Stomach (tissue), 9 donors: ENCODE measurements around the gene RSPH9. TPM values are rescaled to one million over a fixed set of nuclear protein-coding genes. Genes with fewer than 3 reads are reported as not detected.
"Not testable (repeated sequence)": the region's sequence is repeated elsewhere in the genome, so short reads cannot be mapped to it uniquely, and the experiment has no call there.

Experiments used
- DNase-seq, 2 donors: peaks; one replicate each; pipeline versions ENCODE4 v3.0.0 to v3.0.0-alpha.2; 2013 to 2019
- H3K27ac ChIP-seq, 5 donors: fragments of 200-600 bp in 4 of 5; sonication (generic) in 4 of 5; one replicate each; pipeline ENCODE4 v1.5.1; 2013 to 2019; ENCODE audit warnings: mild to moderate bottlenecking in 1 of 5, moderate library complexity in 1 of 5
- H3K27me3 ChIP-seq, 3 donors: fragments of 200-600 bp; sonication (generic); one replicate each; pipeline ENCODE4 v1.5.1; 2017 to 2019; ENCODE audit warnings: mixed run types in 1 of 3
- H3K36me3 ChIP-seq, 4 donors: fragments of 200-600 bp; sonication (generic); 1 replicate in 3 of 4; 2 replicates in 1 of 4; pipeline ENCODE4 v1.5.1; 2016 to 2019
- H3K4me1 ChIP-seq, 4 donors: fragments of 200-600 bp; sonication (generic); one replicate each; pipeline ENCODE4 v1.5.1; 2016 to 2019
- H3K4me3 ChIP-seq, 4 donors: fragments of 200-600 bp; sonication (generic) in 3 of 4; one replicate each; pipeline ENCODE4 v1.5.1; 2016 to 2019; ENCODE audit warnings: mild to moderate bottlenecking in 1 of 4
- H3K9me3 ChIP-seq, 4 donors: fragments of 200-600 bp; sonication (generic); one replicate each; pipeline ENCODE4 v1.5.1; 2016 to 2019
- EP300 ChIP-seq: sonication (generic); formaldehyde crosslinking; IDR thresholded peaks from one replicate; pipeline ENCODE4 v1.6.1; 2017; ENCODE audit warnings: antibody characterized with exemption
- POLR2A ChIP-seq, 4 donors: fragments of 450-650 bp; IDR thresholded peaks; one replicate each; pipeline ENCODE4 v1.6.1; 2016; ENCODE audit warnings: antibody characterized with exemption in 4 of 4, control low read depth in 2 of 4, mild to moderate bottlenecking in 1 of 4, moderate library complexity in 1 of 4
- POLR2AphosphoS5 ChIP-seq, 3 donors: sonication (generic); formaldehyde crosslinking; IDR thresholded peaks; one replicate each; pipeline ENCODE4 v1.6.1; 2016; ENCODE audit warnings: antibody characterized with exemption in 3 of 3
- WGBS, 5 donors: extraction: QIAGEN DNeasy Blood & Tissue Kit in 3 of 5; methylation state at CpG; one replicate each; pipeline versions ENCODE4 v1.1.5 to v1.1.7; 2013 to 2018; 5-methylcytosine and 5-hydroxymethylcytosine counted together
- intact Hi-C: fragments of 100-400 bp; cut with DNase I; formaldehyde crosslinking; loops from one replicate; pipeline ENCODE4 v1.15.1; 2023; ENCODE audit warnings: low total_unique reads
- polyA plus RNA-seq, 3 donors: library from polyadenylated mRNA; stranded (reverse); fragments of 200-250 nt; gene quantifications; one replicate each; pipeline ENCODE4 v1.2.3, GENCODE V29; 2013
- total RNA-seq, 5 donors: library from RNA; depleted of rRNA; stranded (reverse); fragments of >200 nt; gene quantifications; one replicate each; pipeline versions ENCODE4 v1.1.0 to v1.2.3, GENCODE V29; 2014 to 2016
- TF ChIP-seq, protein P1 (sequence below), 7 experiments: fragments of 450-650 bp in 4 of 7; fragments of 200-600 bp in 3 of 7; sonication (generic) in 3 of 7; IDR thresholded peaks; one replicate each; pipeline ENCODE4 v1.5.1; 2016 to 2019; ENCODE audit warnings: antibody characterized with exemption in 7 of 7, control low read depth in 2 of 7, mild to moderate bottlenecking in 1 of 7
- donor health status: healthy with polysubstance abuse.
- donor health status: Bipolar disorder and iron deficiency.
- donor health status: healthy.

RSPH9 gene
- total and polyA plus RNA-seq, 8 donors, result 0.18 to 0.92 (median 0.42) TPM; not detected in 4

DNA sequence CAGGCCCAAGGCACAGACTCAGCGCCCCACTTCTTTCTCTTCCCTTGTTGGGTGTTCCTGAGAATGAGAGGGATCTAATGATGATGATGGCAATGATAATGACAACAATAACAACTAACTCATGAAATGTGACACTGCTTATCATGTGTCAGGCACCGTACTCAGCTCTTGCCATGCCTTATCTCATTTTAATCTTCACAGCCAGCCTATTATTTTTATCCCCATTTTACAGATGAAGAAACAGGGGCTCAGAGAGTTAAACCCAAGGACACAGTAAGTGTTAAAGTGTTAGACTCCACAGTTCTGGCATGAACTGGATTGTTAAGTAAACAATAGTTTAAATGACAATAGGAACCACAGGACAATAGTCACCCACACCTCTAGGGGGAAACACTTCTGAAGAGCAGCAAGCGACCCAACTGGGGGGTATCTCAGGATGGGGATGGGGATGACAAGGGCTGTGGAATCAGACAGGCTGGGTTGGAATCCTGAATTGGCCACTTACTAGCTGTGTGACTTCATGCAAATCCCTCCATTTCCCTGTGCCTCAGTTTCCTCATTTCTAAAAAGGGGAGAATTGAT, 12.5 kb downstream of the RSPH9 start:
- Histone ChIP-seq H3K4me3 (no peak overlapping the region), H3K9me3 (no peaks in the 10 kb centered on the region), H3K4me1 (no peaks in the 10 kb centered on the region), H3K36me3 (no peaks in the 10 kb centered on the region), H3K27ac (no peak overlapping the region), H3K27me3 (no peaks in the 10 kb centered on the region)
- intact Hi-C loops, result no loop called here
- TF ChIP-seq POLR2AphosphoS5 (IDR thresholded peaks at IDR 0.05) (no peak), EP300 (no peak), POLR2A (IDR thresholded peaks at IDR 0.05) (no peak)
- TF ChIP-seq, protein P1, sequence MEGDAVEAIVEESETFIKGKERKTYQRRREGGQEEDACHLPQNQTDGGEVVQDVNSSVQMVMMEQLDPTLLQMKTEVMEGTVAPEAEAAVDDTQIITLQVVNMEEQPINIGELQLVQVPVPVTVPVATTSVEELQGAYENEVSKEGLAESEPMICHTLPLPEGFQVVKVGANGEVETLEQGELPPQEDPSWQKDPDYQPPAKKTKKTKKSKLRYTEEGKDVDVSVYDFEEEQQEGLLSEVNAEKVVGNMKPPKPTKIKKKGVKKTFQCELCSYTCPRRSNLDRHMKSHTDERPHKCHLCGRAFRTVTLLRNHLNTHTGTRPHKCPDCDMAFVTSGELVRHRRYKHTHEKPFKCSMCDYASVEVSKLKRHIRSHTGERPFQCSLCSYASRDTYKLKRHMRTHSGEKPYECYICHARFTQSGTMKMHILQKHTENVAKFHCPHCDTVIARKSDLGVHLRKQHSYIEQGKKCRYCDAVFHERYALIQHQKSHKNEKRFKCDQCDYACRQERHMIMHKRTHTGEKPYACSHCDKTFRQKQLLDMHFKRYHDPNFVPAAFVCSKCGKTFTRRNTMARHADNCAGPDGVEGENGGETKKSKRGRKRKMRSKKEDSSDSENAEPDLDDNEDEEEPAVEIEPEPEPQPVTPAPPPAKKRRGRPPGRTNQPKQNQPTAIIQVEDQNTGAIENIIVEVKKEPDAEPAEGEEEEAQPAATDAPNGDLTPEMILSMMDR (IDR thresholded peaks at IDR 0.05), result no peak
- no peak for DNase-seq
- WGBS, 5 donors, result 70 to 88% (median 78%) methylated on average over 3 of the region's 3 CpGs

DNA sequence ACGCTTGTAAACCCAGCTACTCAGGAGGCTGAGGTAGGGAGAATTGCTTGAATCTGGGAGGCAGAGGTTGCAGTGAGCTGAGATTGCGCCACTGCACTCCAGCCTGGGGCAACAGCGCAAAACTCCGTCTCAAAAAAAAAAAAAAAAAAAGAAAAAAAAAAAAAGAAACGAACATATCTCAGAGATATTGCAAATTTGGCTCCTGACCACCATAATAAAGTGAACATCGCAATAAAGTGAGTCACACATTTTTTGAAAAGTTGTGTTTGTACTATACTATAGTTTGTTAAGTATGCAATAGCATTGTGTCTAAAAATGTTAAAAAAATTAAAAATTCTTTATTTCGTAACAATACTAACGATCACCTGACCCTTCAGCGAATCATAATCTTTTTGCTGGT, 13.3 kb downstream of the RSPH9 start:
- no peak overlapping the region for H3K4me3 ChIP-seq
- H3K27ac ChIP-seq, result no peak overlapping the region
- no peaks in the 10 kb centered on the region for H3K4me1 ChIP-seq
- no peaks in the 10 kb centered on the region for H3K27me3 ChIP-seq
- no peak for DNase-seq
- intact Hi-C loops, result no loop called here
- H3K36me3 ChIP-seq, result no peaks in the 10 kb centered on the region
- 90 to 94% (median 91%) methylated on average over 7 to 9 of the region's 9 CpGs for WGBS, 5 donors
- no peaks in the 10 kb centered on the region for H3K9me3 ChIP-seq
- TF ChIP-seq POLR2AphosphoS5 (IDR thresholded peaks at IDR 0.05) (no peak), EP300 (no peak), POLR2A (IDR thresholded peaks at IDR 0.05) (no peak)
- TF ChIP-seq, protein P1 (IDR thresholded peaks at IDR 0.05), result no peak

DNA sequence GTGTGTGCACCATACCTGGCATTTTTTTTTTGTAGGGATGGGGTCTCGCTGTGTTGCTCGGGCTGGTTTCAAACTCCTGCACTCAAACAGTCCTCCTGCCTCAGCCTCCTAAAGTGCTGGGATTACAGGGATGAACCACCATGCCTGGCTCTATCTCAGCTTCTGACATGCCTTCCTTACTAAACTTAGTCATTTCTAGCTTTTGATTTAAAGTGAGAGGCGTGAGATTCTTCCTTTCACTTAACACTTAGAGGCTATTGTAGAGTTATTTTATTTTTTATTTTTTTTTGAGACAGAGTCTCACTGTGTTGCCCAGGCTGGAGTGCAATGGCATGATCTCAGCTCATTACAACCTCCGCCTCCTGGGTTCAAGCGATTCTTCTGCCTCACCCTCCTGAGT, 18.1 kb downstream of the RSPH9 start:
- peaks cover 9 to 11% (median 11%) of the 10 kb centered on the region in 4 donors for H3K4me1 ChIP-seq
- H3K4me3 ChIP-seq, H3K36me3 ChIP-seq, H3K9me3 ChIP-seq, H3K27ac ChIP-seq, H3K27me3 ChIP-seq, DNase-seq: not testable (repeated sequence)
- WGBS, 5 donors, result 87 to 94% (median 92%) methylated on average over 5 of the region's 5 CpGs
- intact Hi-C loops, result loop anchor here (10.0 kb wide), 1 partner anchor 102 kb away; no protein-coding TSS in a partner anchor

DNA sequence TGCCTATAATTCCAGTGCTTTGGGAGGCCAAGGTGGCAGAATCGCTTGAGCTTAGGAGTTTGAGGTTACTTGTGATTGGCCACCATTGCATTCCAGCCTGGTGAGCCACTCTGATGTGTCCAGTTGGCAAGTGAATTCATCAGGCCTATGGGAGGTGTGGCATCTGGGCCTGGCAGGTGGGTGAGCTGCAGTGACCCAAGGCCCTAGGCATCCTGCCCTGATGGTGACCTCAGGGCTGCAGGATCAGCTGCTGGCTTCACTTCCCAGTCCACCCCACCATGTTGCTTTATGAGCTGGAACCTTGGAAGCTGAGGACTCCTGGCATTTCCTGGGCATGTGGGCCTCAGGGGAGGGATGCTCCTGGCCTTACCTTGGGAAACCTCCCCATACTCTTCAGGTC, 20.5 kb downstream of the RSPH9 start:
- no peak overlapping the region for H3K4me3 ChIP-seq
- 83 to 100% (median 91%) methylated on average over 1 of the region's 1 CpG for WGBS, 5 donors
- TF ChIP-seq, protein P1 (IDR thresholded peaks at IDR 0.05), result no peak
- TF ChIP-seq POLR2A (IDR thresholded peaks at IDR 0.05) (no peak), EP300 (no peak), POLR2AphosphoS5 (IDR thresholded peaks at IDR 0.05) (no peak)
- H3K4me1 ChIP-seq, result peaks cover 29 to 36% (median 34%) of the 10 kb centered on the region in 4 donors
- DNase-seq, result no peak
- H3K27ac ChIP-seq, result no peak overlapping the region
- H3K27me3 ChIP-seq, result no peaks in the 10 kb centered on the region
- no peaks in the 10 kb centered on the region for H3K9me3 ChIP-seq
- peaks cover 0 to 3% (median 3%) of the 10 kb centered on the region in 4 donors for H3K36me3 ChIP-seq
- intact Hi-C loops, result loop anchor here (5.0 to 10.0 kb wide), 2 partner anchors 99 to 412 kb away; no protein-coding TSS in a partner anchor
